K562 (cell line): Measurements from ENCODE around the gene ANKRD61. TPM values are rescaled to one million over a fixed set of nuclear protein-coding genes. Genes with fewer than 3 reads are reported as not detected.

Source experiments
- CBX8 ChIP-seq: fragments of 200-600 bp; sonication (generic); IDR thresholded peaks from 2 replicates; pipeline ENCODE4 v1.6.1; 2012; ENCODE audit warnings: borderline replicate concordance, mixed run types, low read depth, mild to moderate bottlenecking, moderate library complexity, mixed read lengths, low read length, control low read depth, inconsistent platforms; ENCODE audit not compliant: poor library complexity, severe bottlenecking; ENCODE audit errors: extremely low read depth
- JUND ChIP-seq, 2 experiments: IDR thresholded peaks; 2 replicates in 1 of 2; 3 replicates in 1 of 2; pipeline ENCODE4 v1.6.1; 2011; ENCODE audit warnings: borderline replicate concordance in 2 of 2, low read depth in 2 of 2, low read length in 2 of 2, improper control_type of control experiment in 1 of 2, missing biosample characterization in 1 of 2, missing genetic modification characterization in 1 of 2, missing genetic modification reagents in 1 of 2
- SMARCA4 ChIP-seq: fragments of 450-650 bp; IDR thresholded peaks from 2 replicates; pipeline ENCODE4 v1.6.1; 2016
- TCF7L2 ChIP-seq: fragments of 150-350 bp; IDR thresholded peaks from 2 replicates; pipeline ENCODE4 v1.6.1; 2016; ENCODE audit warnings: low read depth, mild to moderate bottlenecking, low read length, moderate library complexity
- ZHX1 ChIP-seq: fragments of 150-350 bp; conservative IDR thresholded peaks from 2 replicates; pipeline ENCODE4 v1.6.1; 2014; ENCODE audit warnings: low read length
- ZNF3 ChIP-seq: fragments of 250-450 bp; sonication (Bioruptor Pico); IDR thresholded peaks from 2 replicates; pipeline ENCODE4 v1.5.0; 2021; ENCODE audit warnings: mild to moderate bottlenecking, moderate library complexity
- ZNF316 ChIP-seq: fragments of 450-650 bp; IDR thresholded peaks from 2 replicates; pipeline ENCODE4 v1.6.1; 2016
- ZNF830 ChIP-seq: fragments of 250-450 bp; sonication (Bioruptor Pico); IDR thresholded peaks from 2 replicates; pipeline ENCODE4 v1.5.0; 2021; ENCODE audit warnings: mild to moderate bottlenecking
- polyA plus RNA-seq, 8 experiments: library from polyadenylated mRNA; depleted of rRNA in 4 of 8; stranded (reverse) in 5 of 8; unstranded in 3 of 8; fragments of >200 nt; fragmentation: Nextera tagmentation in 2 of 8; fragmentation: Illumina TruSeq in 1 of 8; extraction: Ambion mirVana in 2 of 8; extraction: Trizol in 1 of 8; gene quantifications; 2 replicates each; pipeline versions ENCODE4 v1.2.1 to v1.2.3, GENCODE V29; 2011 to 2014; ENCODE audit warnings: inconsistent platforms in 1 of 8, missing spikeins in 1 of 8
- total RNA-seq, 7 experiments: library from RNA; depleted of rRNA in 6 of 7; stranded (reverse); fragments of >200 nt in 6 of 7; fragmentation: Illumina TruSeq in 2 of 7; extraction: Trizol in 2 of 7; gene quantifications; 2 replicates each; pipeline versions ENCODE4 v1.2.1 to v1.2.3, GENCODE V29; 2011 to 2021; ENCODE audit warnings: low replicate concordance in 1 of 7
- TF ChIP-seq, protein P1 (sequence below), 2 experiments: IDR thresholded peaks; 2 replicates each; pipeline ENCODE4 v1.6.1; 2012; ENCODE audit warnings: improper control_type of control experiment in 2 of 2, low read depth in 2 of 2, low read length in 2 of 2, borderline replicate concordance in 1 of 2
- TF ChIP-seq, protein P2 (sequence below): fragments of 450-650 bp; IDR thresholded peaks from 2 replicates; pipeline ENCODE4 v1.6.1; 2016; ENCODE audit warnings: mild to moderate bottlenecking, moderate library complexity

ANKRD61 gene
- total and polyA plus RNA-seq, 9 of the 15 experiments (the other 6 are each of a cell fraction or from before 2014, with no cell fraction given) = 0.08 to 0.11 (median 0.09) TPM; not detected in 5

- TF ChIP-seq, protein P1, sequence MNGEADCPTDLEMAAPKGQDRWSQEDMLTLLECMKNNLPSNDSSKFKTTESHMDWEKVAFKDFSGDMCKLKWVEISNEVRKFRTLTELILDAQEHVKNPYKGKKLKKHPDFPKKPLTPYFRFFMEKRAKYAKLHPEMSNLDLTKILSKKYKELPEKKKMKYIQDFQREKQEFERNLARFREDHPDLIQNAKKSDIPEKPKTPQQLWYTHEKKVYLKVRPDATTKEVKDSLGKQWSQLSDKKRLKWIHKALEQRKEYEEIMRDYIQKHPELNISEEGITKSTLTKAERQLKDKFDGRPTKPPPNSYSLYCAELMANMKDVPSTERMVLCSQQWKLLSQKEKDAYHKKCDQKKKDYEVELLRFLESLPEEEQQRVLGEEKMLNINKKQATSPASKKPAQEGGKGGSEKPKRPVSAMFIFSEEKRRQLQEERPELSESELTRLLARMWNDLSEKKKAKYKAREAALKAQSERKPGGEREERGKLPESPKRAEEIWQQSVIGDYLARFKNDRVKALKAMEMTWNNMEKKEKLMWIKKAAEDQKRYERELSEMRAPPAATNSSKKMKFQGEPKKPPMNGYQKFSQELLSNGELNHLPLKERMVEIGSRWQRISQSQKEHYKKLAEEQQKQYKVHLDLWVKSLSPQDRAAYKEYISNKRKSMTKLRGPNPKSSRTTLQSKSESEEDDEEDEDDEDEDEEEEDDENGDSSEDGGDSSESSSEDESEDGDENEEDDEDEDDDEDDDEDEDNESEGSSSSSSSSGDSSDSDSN (IDR thresholded peaks at IDR 0.05; ENCODE audit: borderline replicate concordance in 1 of 2, low read depth in 2 of 2, low read length in 2 of 2) = no peak
- TF ChIP-seq CBX8 (no peak), TCF7L2 (no peak), SMARCA4 (peak; percentile 97), ZNF3 (CRISPR knock-in tag) (no peak), ZNF316 (peak; percentile 91), ZNF830 (CRISPR knock-in tag) (no peak), JUND (IDR thresholded peaks at IDR 0.05; ENCODE audit: borderline replicate concordance, low read depth, low read length) (peak; percentile 74; the same call in 1 of the 2 replicates), JUND (tag; IDR thresholded peaks at IDR 0.05; ENCODE audit: borderline replicate concordance, low read depth, low read length) (no peak; the same call in 2 of the 3 replicates), ZHX1 (no peak)
- TF ChIP-seq, protein P2, sequence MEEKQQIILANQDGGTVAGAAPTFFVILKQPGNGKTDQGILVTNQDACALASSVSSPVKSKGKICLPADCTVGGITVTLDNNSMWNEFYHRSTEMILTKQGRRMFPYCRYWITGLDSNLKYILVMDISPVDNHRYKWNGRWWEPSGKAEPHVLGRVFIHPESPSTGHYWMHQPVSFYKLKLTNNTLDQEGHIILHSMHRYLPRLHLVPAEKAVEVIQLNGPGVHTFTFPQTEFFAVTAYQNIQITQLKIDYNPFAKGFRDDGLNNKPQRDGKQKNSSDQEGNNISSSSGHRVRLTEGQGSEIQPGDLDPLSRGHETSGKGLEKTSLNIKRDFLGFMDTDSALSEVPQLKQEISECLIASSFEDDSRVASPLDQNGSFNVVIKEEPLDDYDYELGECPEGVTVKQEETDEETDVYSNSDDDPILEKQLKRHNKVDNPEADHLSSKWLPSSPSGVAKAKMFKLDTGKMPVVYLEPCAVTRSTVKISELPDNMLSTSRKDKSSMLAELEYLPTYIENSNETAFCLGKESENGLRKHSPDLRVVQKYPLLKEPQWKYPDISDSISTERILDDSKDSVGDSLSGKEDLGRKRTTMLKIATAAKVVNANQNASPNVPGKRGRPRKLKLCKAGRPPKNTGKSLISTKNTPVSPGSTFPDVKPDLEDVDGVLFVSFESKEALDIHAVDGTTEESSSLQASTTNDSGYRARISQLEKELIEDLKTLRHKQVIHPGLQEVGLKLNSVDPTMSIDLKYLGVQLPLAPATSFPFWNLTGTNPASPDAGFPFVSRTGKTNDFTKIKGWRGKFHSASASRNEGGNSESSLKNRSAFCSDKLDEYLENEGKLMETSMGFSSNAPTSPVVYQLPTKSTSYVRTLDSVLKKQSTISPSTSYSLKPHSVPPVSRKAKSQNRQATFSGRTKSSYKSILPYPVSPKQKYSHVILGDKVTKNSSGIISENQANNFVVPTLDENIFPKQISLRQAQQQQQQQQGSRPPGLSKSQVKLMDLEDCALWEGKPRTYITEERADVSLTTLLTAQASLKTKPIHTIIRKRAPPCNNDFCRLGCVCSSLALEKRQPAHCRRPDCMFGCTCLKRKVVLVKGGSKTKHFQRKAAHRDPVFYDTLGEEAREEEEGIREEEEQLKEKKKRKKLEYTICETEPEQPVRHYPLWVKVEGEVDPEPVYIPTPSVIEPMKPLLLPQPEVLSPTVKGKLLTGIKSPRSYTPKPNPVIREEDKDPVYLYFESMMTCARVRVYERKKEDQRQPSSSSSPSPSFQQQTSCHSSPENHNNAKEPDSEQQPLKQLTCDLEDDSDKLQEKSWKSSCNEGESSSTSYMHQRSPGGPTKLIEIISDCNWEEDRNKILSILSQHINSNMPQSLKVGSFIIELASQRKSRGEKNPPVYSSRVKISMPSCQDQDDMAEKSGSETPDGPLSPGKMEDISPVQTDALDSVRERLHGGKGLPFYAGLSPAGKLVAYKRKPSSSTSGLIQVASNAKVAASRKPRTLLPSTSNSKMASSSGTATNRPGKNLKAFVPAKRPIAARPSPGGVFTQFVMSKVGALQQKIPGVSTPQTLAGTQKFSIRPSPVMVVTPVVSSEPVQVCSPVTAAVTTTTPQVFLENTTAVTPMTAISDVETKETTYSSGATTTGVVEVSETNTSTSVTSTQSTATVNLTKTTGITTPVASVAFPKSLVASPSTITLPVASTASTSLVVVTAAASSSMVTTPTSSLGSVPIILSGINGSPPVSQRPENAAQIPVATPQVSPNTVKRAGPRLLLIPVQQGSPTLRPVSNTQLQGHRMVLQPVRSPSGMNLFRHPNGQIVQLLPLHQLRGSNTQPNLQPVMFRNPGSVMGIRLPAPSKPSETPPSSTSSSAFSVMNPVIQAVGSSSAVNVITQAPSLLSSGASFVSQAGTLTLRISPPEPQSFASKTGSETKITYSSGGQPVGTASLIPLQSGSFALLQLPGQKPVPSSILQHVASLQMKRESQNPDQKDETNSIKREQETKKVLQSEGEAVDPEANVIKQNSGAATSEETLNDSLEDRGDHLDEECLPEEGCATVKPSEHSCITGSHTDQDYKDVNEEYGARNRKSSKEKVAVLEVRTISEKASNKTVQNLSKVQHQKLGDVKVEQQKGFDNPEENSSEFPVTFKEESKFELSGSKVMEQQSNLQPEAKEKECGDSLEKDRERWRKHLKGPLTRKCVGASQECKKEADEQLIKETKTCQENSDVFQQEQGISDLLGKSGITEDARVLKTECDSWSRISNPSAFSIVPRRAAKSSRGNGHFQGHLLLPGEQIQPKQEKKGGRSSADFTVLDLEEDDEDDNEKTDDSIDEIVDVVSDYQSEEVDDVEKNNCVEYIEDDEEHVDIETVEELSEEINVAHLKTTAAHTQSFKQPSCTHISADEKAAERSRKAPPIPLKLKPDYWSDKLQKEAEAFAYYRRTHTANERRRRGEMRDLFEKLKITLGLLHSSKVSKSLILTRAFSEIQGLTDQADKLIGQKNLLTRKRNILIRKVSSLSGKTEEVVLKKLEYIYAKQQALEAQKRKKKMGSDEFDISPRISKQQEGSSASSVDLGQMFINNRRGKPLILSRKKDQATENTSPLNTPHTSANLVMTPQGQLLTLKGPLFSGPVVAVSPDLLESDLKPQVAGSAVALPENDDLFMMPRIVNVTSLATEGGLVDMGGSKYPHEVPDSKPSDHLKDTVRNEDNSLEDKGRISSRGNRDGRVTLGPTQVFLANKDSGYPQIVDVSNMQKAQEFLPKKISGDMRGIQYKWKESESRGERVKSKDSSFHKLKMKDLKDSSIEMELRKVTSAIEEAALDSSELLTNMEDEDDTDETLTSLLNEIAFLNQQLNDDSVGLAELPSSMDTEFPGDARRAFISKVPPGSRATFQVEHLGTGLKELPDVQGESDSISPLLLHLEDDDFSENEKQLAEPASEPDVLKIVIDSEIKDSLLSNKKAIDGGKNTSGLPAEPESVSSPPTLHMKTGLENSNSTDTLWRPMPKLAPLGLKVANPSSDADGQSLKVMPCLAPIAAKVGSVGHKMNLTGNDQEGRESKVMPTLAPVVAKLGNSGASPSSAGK = no peak
Measured at GRCh38 chr7:6056616-6057015, 25.4 kb downstream of the ANKRD61 start (continued).
